Esophagus muscularis mucosa (tissue), 4 donors: ENCODE data around the gene SLC35B2. TPM values are rescaled to one million over a fixed set of nuclear protein-coding genes. Genes with fewer than 3 reads are reported as not detected.

Experiments
- DNase-seq: peaks from one replicate; pipeline ENCODE4 v3.0.0-alpha.2; 2017; ENCODE audit errors: extremely low spot score
- H3K27ac ChIP-seq, 4 donors: fragments of 200-600 bp; sonication (generic); replicated peaks in 1 of 4; 1 replicate in 3 of 4; 2 replicates in 1 of 4; pipeline ENCODE4 v1.5.1; 2016 to 2019; ENCODE audit warnings: mild to moderate bottlenecking in 1 of 4
- H3K27me3 ChIP-seq, 4 donors: fragments of 200-600 bp; sonication (generic); one replicate each; pipeline versions ENCODE4 v1.5.1 to v1.6.0; 2016 to 2019
- H3K36me3 ChIP-seq, 4 donors: fragments of 200-600 bp; sonication (generic); one replicate each; pipeline ENCODE4 v1.5.1; 2016 to 2019
- H3K4me1 ChIP-seq, 4 donors: fragments of 200-600 bp; sonication (generic); one replicate each; pipeline ENCODE4 v1.5.1; 2016 to 2019
- H3K4me3 ChIP-seq, 4 donors: fragments of 200-600 bp; sonication (generic); 1 replicate in 2 of 4; 2 replicates in 2 of 4; pipeline ENCODE4 v1.5.1; 2016 to 2019; ENCODE audit warnings: mild to moderate bottlenecking in 4 of 4, moderate library complexity in 1 of 4
- H3K9me3 ChIP-seq, 4 donors: fragments of 200-600 bp; sonication (generic); 1 replicate in 3 of 4; 2 replicates in 1 of 4; pipeline ENCODE4 v1.5.1; 2016 to 2019
- CTCF ChIP-seq, 3 experiments: fragments of 200-600 bp in 2 of 3; fragments of 450-650 bp in 1 of 3; sonication (generic) in 2 of 3; IDR thresholded peaks; one replicate each; pipeline ENCODE4 v1.5.1; 2017 to 2019; ENCODE audit warnings: antibody characterized with exemption in 3 of 3, mild to moderate bottlenecking in 2 of 3, moderate library complexity in 1 of 3
- EP300 ChIP-seq: sonication (generic); formaldehyde crosslinking; IDR thresholded peaks from one replicate; pipeline ENCODE4 v1.6.1; 2017; ENCODE audit warnings: antibody characterized with exemption
- POLR2A ChIP-seq: fragments of 450-650 bp; IDR thresholded peaks from one replicate; pipeline ENCODE4 v1.6.1; 2017; ENCODE audit warnings: antibody characterized with exemption, moderate library complexity, mild to moderate bottlenecking, low read depth
- POLR2AphosphoS5 ChIP-seq, 2 donors: sonication (generic); formaldehyde crosslinking; IDR thresholded peaks; one replicate each; pipeline ENCODE4 v1.6.1; 2017; ENCODE audit warnings: antibody characterized with exemption in 2 of 2
- WGBS: methylation state at CpG from one replicate; pipeline ENCODE4 v1.1.5; 2018; 5-methylcytosine and 5-hydroxymethylcytosine counted together
- intact Hi-C: fragments of 100-400 bp; cut with DNase I; formaldehyde crosslinking; loops from one replicate; pipeline ENCODE4 v1.15.1; 2023
- total RNA-seq, 4 donors: library from RNA; depleted of rRNA; stranded (reverse); fragments of >200 nt; gene quantifications; one replicate each; pipeline versions ENCODE4 v1.1.0 to v1.2.1, GENCODE V29; 2016

Gene SLC35B2
- total RNA-seq, 4 donors from 2014 or later: 22.8 to 37.9 (median 32.6) TPM

- no peak for DNase-seq
- Histone ChIP-seq H3K36me3 (peaks cover 0 to 12% (median 2%) of the 10 kb centered on the region in 4 donors), H3K27me3 (no peaks in the 10 kb centered on the region), H3K4me1 (peaks cover 84 to 100% (median 95%) of the 10 kb centered on the region in 4 donors), H3K9me3 (no peaks in the 10 kb centered on the region), H3K27ac (peak overlapping the region; percentile 95 to 98 (median 96)), H3K4me3 (peak overlapping the region; percentile 73 to 82 (median 77))
- TF ChIP-seq POLR2AphosphoS5 (IDR thresholded peaks at IDR 0.05): peak in 1 of 2 donors; percentile 19
- no peak for TF ChIP-seq CTCF (IDR thresholded peaks at IDR 0.05)
- WGBS: 17% methylated on average over 9 of the region's 18 CpGs
- intact Hi-C loops: no loop called here
Observed at GRCh38 chr6:44224029-44224964, 33.0 kb downstream of the SLC35B2 start.

- no peaks in the 10 kb centered on the region for H3K27me3 ChIP-seq
- 0% methylated on average over 16 of the region's 73 CpGs for WGBS
- H3K27ac ChIP-seq: peak within 1 kb of the TSS; percentile 95 to 98 (median 96)
- H3K4me3 ChIP-seq: peak within 1 kb of the TSS; percentile 73 to 82 (median 77)
- DNase-seq: no peak
- TF ChIP-seq CTCF (IDR thresholded peaks at IDR 0.05) (peak in 1 of 3 experiments; percentile 12), POLR2AphosphoS5 (IDR thresholded peaks at IDR 0.05) (peak; percentile 72 to 88), POLR2A (no peak)
- intact Hi-C loops: no loop called here
- no peaks in the 10 kb centered on the region for H3K9me3 ChIP-seq
- peaks cover 0 to 6% (median 0%) of the 10 kb centered on the region in 4 donors for H3K36me3 ChIP-seq
- H3K4me1 ChIP-seq: peaks cover 82 to 100% (median 95%) of the 10 kb centered on the region in 4 donors
Observed at GRCh38 chr6:44223319-44224028, 33.9 kb downstream of the SLC35B2 start, which contains the start of gene SLC29A1. TSS of gene SLC29A1 (plus strand) at chr6:44223595. CDS start at chr6:44227314, 3,719 bp downstream.

GRCh38 chr6:44222486-44223318, 34.6 kb downstream of the SLC35B2 start:
- TF ChIP-seq EP300: no peak
- no peak for TF ChIP-seq CTCF (IDR thresholded peaks at IDR 0.05)
- no peak for TF ChIP-seq POLR2AphosphoS5 (IDR thresholded peaks at IDR 0.05)
- no peak for TF ChIP-seq POLR2A
- 18% methylated on average over 26 of the region's 26 CpGs for WGBS
- H3K9me3 ChIP-seq: no peaks in the 10 kb centered on the region
- peaks cover 82 to 100% (median 95%) of the 10 kb centered on the region in 4 donors for H3K4me1 ChIP-seq
- no peaks in the 10 kb centered on the region for H3K36me3 ChIP-seq
- H3K27me3 ChIP-seq: no peaks in the 10 kb centered on the region
- H3K4me3 ChIP-seq: peak overlapping the region; percentile 73 to 82 (median 77)
- H3K27ac ChIP-seq: peak overlapping the region; percentile 95 to 98 (median 96)
- intact Hi-C loops: no loop called here
- no peak for DNase-seq

GRCh38 chr6:44221961-44222335, 35.4 kb downstream of the SLC35B2 start:
- H3K27ac ChIP-seq: peak overlapping the region; percentile 95 to 98 (median 96)
- WGBS: 44% methylated on average over 1 of the region's 2 CpGs
- H3K36me3 ChIP-seq: no peaks in the 10 kb centered on the region
- TF ChIP-seq POLR2AphosphoS5 (IDR thresholded peaks at IDR 0.05) (no peak), POLR2A (no peak), CTCF (IDR thresholded peaks at IDR 0.05) (no peak), EP300 (no peak)
- peak overlapping the region; percentile 73 to 82 (median 77) for H3K4me3 ChIP-seq
- DNase-seq: no peak
- no peaks in the 10 kb centered on the region for H3K9me3 ChIP-seq
- no peaks in the 10 kb centered on the region for H3K27me3 ChIP-seq
- peaks cover 82 to 100% (median 95%) of the 10 kb centered on the region in 4 donors for H3K4me1 ChIP-seq
- intact Hi-C loops: no loop called here
